K562 (cell line): ENCODE data around the gene FTSJ1. TPM values are rescaled to one million over a fixed set of nuclear protein-coding genes. Genes with fewer than 3 reads are reported as not detected.

Experiments used
- ETS1 ChIP-seq: conservative IDR thresholded peaks from 2 replicates; pipeline ENCODE4 v1.6.1; 2011; ENCODE audit warnings: low read depth, mild to moderate bottlenecking, low read length; ENCODE audit not compliant: control insufficient read depth
- HNRNPH1 ChIP-seq: fragments of 200-400 bp; formaldehyde crosslinking; optimal IDR thresholded peaks from 2 replicates; pipeline ENCODE3; 2017; ENCODE audit warnings: low read depth, mild to moderate bottlenecking, low read length, moderate library complexity
- POU5F1 ChIP-seq: fragments of 150-350 bp; IDR thresholded peaks from 2 replicates; pipeline ENCODE4 v1.6.1; 2014; ENCODE audit warnings: borderline replicate concordance, low read length, low read depth, mild to moderate bottlenecking; ENCODE audit not compliant: partially characterized antibody
- RBM22 ChIP-seq: fragments of 200-400 bp; formaldehyde crosslinking; IDR thresholded peaks from 2 replicates; pipeline ENCODE4 v1.6.1; 2018; ENCODE audit warnings: low read length, low read depth; ENCODE audit not compliant: poor library complexity, severe bottlenecking
- YY1 ChIP-seq, 3 experiments: IDR thresholded peaks; 2 replicates each; pipeline ENCODE4 v1.6.1; 2011; ENCODE audit warnings: low read length in 2 of 3, mild to moderate bottlenecking in 2 of 3, moderate library complexity in 2 of 3, borderline replicate concordance in 1 of 3, control low read depth in 1 of 3, low read depth in 1 of 3; ENCODE audit not compliant: insufficient read depth in 3 of 3, insufficient replicate concordance in 2 of 3, control insufficient read depth in 1 of 3, insufficient read length in 1 of 3; ENCODE audit errors: extremely low read depth in 1 of 3
- ZBED1 ChIP-seq: IDR thresholded peaks from 2 replicates; pipeline ENCODE4 v1.6.1; 2014
- ZNF143 ChIP-seq: sonication (generic); formaldehyde crosslinking; IDR thresholded peaks from 2 replicates; pipeline ENCODE4 v1.9.0; 2022; ENCODE audit warnings: mild to moderate bottlenecking, missing genetic modification reagents
- polyA plus RNA-seq, 8 experiments: library from polyadenylated mRNA; depleted of rRNA in 4 of 8; stranded (reverse) in 5 of 8; unstranded in 3 of 8; fragments of >200 nt; fragmentation: Nextera tagmentation in 2 of 8; fragmentation: Illumina TruSeq in 1 of 8; extraction: Ambion mirVana in 2 of 8; extraction: Trizol in 1 of 8; gene quantifications; 2 replicates each; pipeline versions ENCODE4 v1.2.1 to v1.2.3, GENCODE V29; 2011 to 2014; ENCODE audit warnings: inconsistent platforms in 1 of 8, missing spikeins in 1 of 8
- total RNA-seq, 7 experiments: library from RNA; depleted of rRNA in 6 of 7; stranded (reverse); fragments of >200 nt in 6 of 7; fragmentation: Illumina TruSeq in 2 of 7; extraction: Trizol in 2 of 7; gene quantifications; 2 replicates each; pipeline versions ENCODE4 v1.2.1 to v1.2.3, GENCODE V29; 2011 to 2021; ENCODE audit warnings: low replicate concordance in 1 of 7
- TF ChIP-seq, protein P1 (sequence below): fragments of 450-650 bp; IDR thresholded peaks from 2 replicates; pipeline ENCODE4 v1.6.1; 2017; ENCODE audit warnings: antibody characterized with exemption
- TF ChIP-seq, protein P2 (sequence below), 2 experiments: fragments of 450-650 bp; IDR thresholded peaks; 2 replicates each; pipeline ENCODE4 v1.6.1; 2018; ENCODE audit warnings: mild to moderate bottlenecking in 2 of 2, low read depth in 1 of 2; ENCODE audit not compliant: partially characterized antibody in 2 of 2
- TF ChIP-seq, protein P3 (sequence below): sonication (generic); formaldehyde crosslinking; IDR thresholded peaks from 2 replicates; pipeline ENCODE4 v1.9.0; 2022; ENCODE audit warnings: mild to moderate bottlenecking, missing genetic modification reagents

The FTSJ1 gene
- total and polyA plus RNA-seq, 9 of the 15 experiments (the other 6 are each of a cell fraction or from before 2014, with no cell fraction given): 12.2 to 95.6 (median 71.6) TPM

- TF ChIP-seq RBM22: no peak
- no peak for TF ChIP-seq HNRNPH1
- no peak for TF ChIP-seq ZNF143
- TF ChIP-seq, protein P1, sequence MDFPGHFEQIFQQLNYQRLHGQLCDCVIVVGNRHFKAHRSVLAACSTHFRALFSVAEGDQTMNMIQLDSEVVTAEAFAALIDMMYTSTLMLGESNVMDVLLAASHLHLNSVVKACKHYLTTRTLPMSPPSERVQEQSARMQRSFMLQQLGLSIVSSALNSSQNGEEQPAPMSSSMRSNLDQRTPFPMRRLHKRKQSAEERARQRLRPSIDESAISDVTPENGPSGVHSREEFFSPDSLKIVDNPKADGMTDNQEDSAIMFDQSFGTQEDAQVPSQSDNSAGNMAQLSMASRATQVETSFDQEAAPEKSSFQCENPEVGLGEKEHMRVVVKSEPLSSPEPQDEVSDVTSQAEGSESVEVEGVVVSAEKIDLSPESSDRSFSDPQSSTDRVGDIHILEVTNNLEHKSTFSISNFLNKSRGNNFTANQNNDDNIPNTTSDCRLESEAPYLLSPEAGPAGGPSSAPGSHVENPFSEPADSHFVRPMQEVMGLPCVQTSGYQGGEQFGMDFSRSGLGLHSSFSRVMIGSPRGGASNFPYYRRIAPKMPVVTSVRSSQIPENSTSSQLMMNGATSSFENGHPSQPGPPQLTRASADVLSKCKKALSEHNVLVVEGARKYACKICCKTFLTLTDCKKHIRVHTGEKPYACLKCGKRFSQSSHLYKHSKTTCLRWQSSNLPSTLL: no peak
- TF ChIP-seq ZBED1: no peak
- TF ChIP-seq YY1 (IDR thresholded peaks at IDR 0.05; ENCODE audit: borderline replicate concordance in 1 of 3, control insufficient read depth in 1 of 3, extremely low read depth in 1 of 3, insufficient read depth in 3 of 3, insufficient read length in 1 of 3, insufficient replicate concordance in 2 of 3, low read depth in 1 of 3, low read length in 2 of 3): no peak
- TF ChIP-seq, protein P2, sequence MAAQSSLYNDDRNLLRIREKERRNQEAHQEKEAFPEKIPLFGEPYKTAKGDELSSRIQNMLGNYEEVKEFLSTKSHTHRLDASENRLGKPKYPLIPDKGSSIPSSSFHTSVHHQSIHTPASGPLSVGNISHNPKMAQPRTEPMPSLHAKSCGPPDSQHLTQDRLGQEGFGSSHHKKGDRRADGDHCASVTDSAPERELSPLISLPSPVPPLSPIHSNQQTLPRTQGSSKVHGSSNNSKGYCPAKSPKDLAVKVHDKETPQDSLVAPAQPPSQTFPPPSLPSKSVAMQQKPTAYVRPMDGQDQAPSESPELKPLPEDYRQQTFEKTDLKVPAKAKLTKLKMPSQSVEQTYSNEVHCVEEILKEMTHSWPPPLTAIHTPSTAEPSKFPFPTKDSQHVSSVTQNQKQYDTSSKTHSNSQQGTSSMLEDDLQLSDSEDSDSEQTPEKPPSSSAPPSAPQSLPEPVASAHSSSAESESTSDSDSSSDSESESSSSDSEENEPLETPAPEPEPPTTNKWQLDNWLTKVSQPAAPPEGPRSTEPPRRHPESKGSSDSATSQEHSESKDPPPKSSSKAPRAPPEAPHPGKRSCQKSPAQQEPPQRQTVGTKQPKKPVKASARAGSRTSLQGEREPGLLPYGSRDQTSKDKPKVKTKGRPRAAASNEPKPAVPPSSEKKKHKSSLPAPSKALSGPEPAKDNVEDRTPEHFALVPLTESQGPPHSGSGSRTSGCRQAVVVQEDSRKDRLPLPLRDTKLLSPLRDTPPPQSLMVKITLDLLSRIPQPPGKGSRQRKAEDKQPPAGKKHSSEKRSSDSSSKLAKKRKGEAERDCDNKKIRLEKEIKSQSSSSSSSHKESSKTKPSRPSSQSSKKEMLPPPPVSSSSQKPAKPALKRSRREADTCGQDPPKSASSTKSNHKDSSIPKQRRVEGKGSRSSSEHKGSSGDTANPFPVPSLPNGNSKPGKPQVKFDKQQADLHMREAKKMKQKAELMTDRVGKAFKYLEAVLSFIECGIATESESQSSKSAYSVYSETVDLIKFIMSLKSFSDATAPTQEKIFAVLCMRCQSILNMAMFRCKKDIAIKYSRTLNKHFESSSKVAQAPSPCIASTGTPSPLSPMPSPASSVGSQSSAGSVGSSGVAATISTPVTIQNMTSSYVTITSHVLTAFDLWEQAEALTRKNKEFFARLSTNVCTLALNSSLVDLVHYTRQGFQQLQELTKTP (IDR thresholded peaks at IDR 0.05; ENCODE audit: low read depth in 1 of 2, partially characterized antibody in 2 of 2): no peak
- no peak for TF ChIP-seq POU5F1
- no peak for TF ChIP-seq ETS1
- TF ChIP-seq, protein P3, sequence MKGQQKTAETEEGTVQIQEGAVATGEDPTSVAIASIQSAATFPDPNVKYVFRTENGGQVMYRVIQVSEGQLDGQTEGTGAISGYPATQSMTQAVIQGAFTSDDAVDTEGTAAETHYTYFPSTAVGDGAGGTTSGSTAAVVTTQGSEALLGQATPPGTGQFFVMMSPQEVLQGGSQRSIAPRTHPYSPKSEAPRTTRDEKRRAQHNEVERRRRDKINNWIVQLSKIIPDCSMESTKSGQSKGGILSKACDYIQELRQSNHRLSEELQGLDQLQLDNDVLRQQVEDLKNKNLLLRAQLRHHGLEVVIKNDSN (CRISPR knock-in tag): 0 out of 2 replicates have a peak, but pooled peaks have one; percentile 32
Observed at GRCh38 chrX:48487362-48487798, 11.4 kb downstream of the FTSJ1 start (continued).
